Neuronal stem cell (in vitro differentiated cells): ENCODE measurements around the gene TGFBRAP1.

Experiments
- DNase-seq: peaks from one replicate; pipeline ENCODE4 v3.0.0-alpha.2; 2013; ENCODE audit warnings: low spot score
- H2AFZ ChIP-seq: one replicate; pipeline ENCODE4 v1.6.1; 2013; ENCODE audit warnings: mild to moderate bottlenecking, low read length, inconsistent platforms
- H2AK5ac ChIP-seq: 2 replicates; pipeline ENCODE4 v1.6.1; 2013; ENCODE audit warnings: low read depth, mild to moderate bottlenecking, inconsistent platforms, low read length, moderate library complexity, mixed read lengths
- H2BK120ac ChIP-seq: 2 replicates; pipeline ENCODE4 v1.6.1; 2013; ENCODE audit warnings: low read depth, mild to moderate bottlenecking, inconsistent platforms, low read length, moderate library complexity, mixed read lengths
- H2BK12ac ChIP-seq: one replicate; pipeline ENCODE4 v1.6.1; 2013; ENCODE audit warnings: low read length, inconsistent platforms
- H2BK15ac ChIP-seq: 2 replicates; pipeline ENCODE4 v1.6.1; 2013; ENCODE audit warnings: mild to moderate bottlenecking, low read length, inconsistent platforms, mixed read lengths
- H2BK5ac ChIP-seq: one replicate; pipeline ENCODE4 v1.6.1; 2013; ENCODE audit warnings: inconsistent platforms, mild to moderate bottlenecking, low read length, moderate library complexity
- H3K14ac ChIP-seq: one replicate; pipeline ENCODE4 v1.6.1; 2013; ENCODE audit warnings: low read length, inconsistent platforms
- H3K18ac ChIP-seq: 2 replicates; pipeline ENCODE4 v1.6.1; 2013; ENCODE audit warnings: low read length, inconsistent platforms
- H3K23ac ChIP-seq: 2 replicates; pipeline ENCODE4 v1.6.1; 2013; ENCODE audit warnings: low read depth, mild to moderate bottlenecking, mixed read lengths, low read length, inconsistent platforms; ENCODE audit not compliant: poor library complexity
- H3K27ac ChIP-seq: replicated peaks from 3 replicates; pipeline ENCODE4 v1.5.1; 2013; ENCODE audit warnings: low read length, inconsistent platforms
- H3K27me3 ChIP-seq, 3 experiments: 2 replicates each; pipeline ENCODE4 v1.6.1; 2013; ENCODE audit warnings: low read length in 3 of 3, mild to moderate bottlenecking in 2 of 3, inconsistent platforms in 1 of 3, low read depth in 1 of 3, mixed read lengths in 1 of 3, moderate library complexity in 1 of 3; ENCODE audit not compliant: control insufficient read depth in 3 of 3, insufficient read depth in 3 of 3
- H3K36me3 ChIP-seq, 2 donors: replicated peaks in 1 of 2; 2 replicates each; pipeline ENCODE4 v1.6.1; 2013; ENCODE audit warnings: low read length in 2 of 2; ENCODE audit not compliant: control insufficient read depth in 2 of 2, insufficient read depth in 2 of 2
- H3K4ac ChIP-seq: 2 replicates; pipeline ENCODE4 v1.6.1; 2013; ENCODE audit warnings: inconsistent platforms, mild to moderate bottlenecking, low read length, moderate library complexity
- H3K4me1 ChIP-seq, 2 donors: 1 replicate in 1 of 2; 2 replicates in 1 of 2; pipeline ENCODE4 v1.6.1; 2013; ENCODE audit warnings: low read length in 2 of 2, low read depth in 1 of 2; ENCODE audit not compliant: control insufficient read depth in 2 of 2, insufficient read depth in 1 of 2
- H3K4me2 ChIP-seq: one replicate; pipeline ENCODE4 v1.6.1; 2013; ENCODE audit warnings: mild to moderate bottlenecking, low read length, inconsistent platforms; ENCODE audit not compliant: insufficient read depth, poor library complexity, severe bottlenecking
- H3K4me3 ChIP-seq, 2 donors: 2 replicates each; pipeline ENCODE4 v1.5.1; 2013; ENCODE audit warnings: low read length in 2 of 2, mild to moderate bottlenecking in 2 of 2, inconsistent platforms in 1 of 2, moderate library complexity in 1 of 2
- H3K79me1 ChIP-seq: one replicate; pipeline ENCODE4 v1.6.1; 2013; ENCODE audit warnings: low read depth, mild to moderate bottlenecking, inconsistent platforms, low read length, moderate library complexity
- H3K9ac ChIP-seq: one replicate; pipeline ENCODE4 v1.6.1; 2013; ENCODE audit warnings: mild to moderate bottlenecking, low read depth, low read length, inconsistent platforms; ENCODE audit not compliant: poor library complexity
- H3K9me3 ChIP-seq, 2 donors: replicated peaks in 1 of 2; 2 replicates each; pipeline versions ENCODE3 to v1.6.1; 2013; ENCODE audit warnings: low read length in 2 of 2, mild to moderate bottlenecking in 2 of 2, inconsistent platforms in 1 of 2, low read depth in 1 of 2, mixed read lengths in 1 of 2, moderate library complexity in 1 of 2; ENCODE audit not compliant: control insufficient read depth in 2 of 2, insufficient read depth in 1 of 2
- H4K8ac ChIP-seq: one replicate; pipeline ENCODE4 v1.6.1; 2013; ENCODE audit warnings: low read depth, mild to moderate bottlenecking, inconsistent platforms, low read length, moderate library complexity
- H4K91ac ChIP-seq: one replicate; pipeline ENCODE4 v1.6.1; 2013; ENCODE audit warnings: low read length, low read depth, mild to moderate bottlenecking, inconsistent platforms; ENCODE audit not compliant: poor library complexity
- WGBS, 2 donors: extraction: QIAGEN DNeasy Blood & Tissue Kit; methylation state at CpG; one replicate each; pipeline ENCODE4 v1.1.7; 2013; ENCODE audit warnings: missing lambda C conversion rate in 2 of 2, mixed read lengths in 1 of 2; ENCODE audit not compliant: insufficient read length in 2 of 2, insufficient replicate concordance in 1 of 2; ENCODE audit errors: extremely low coverage in 2 of 2; 5-methylcytosine and 5-hydroxymethylcytosine counted together

TGFBRAP1 gene

GRCh38 chr2:105339414-105339813 is 9.9 kb upstream of the TGFBRAP1 start:
- no peak for DNase-seq
- H3K4me1 ChIP-seq, result peaks cover 3 to 14% of the 10 kb centered on the region in 2 donors
- H3K4me3 ChIP-seq, result no peak overlapping the region
- no peak overlapping the region for H4K91ac ChIP-seq
- no peak overlapping the region for H2BK15ac ChIP-seq
- no CpG with 5 or more reads among the region's 4 CpGs for WGBS, 2 donors
- H3K36me3 ChIP-seq, result peaks cover 18 to 56% of the 10 kb centered on the region in 2 donors
- H3K4me2 ChIP-seq, result no peak overlapping the region
- no peak overlapping the region for H3K18ac ChIP-seq
- H4K8ac ChIP-seq, result no peak overlapping the region
- H2BK120ac ChIP-seq, result no peak overlapping the region
- H3K27me3 ChIP-seq, result no peaks in the 10 kb centered on the region
- no peak overlapping the region for H2BK5ac ChIP-seq
- no peak overlapping the region for H3K9ac ChIP-seq
- H3K79me1 ChIP-seq, result peaks cover 2% of the 10 kb centered on the region
- no peak overlapping the region for H2AFZ ChIP-seq
- no peak overlapping the region for H2AK5ac ChIP-seq
- no peak overlapping the region for H2BK12ac ChIP-seq
- no peak overlapping the region for H3K27ac ChIP-seq
- H3K9me3 ChIP-seq, result no peaks in the 10 kb centered on the region
- no peak overlapping the region for H3K4ac ChIP-seq
- H3K23ac ChIP-seq, result no peak overlapping the region
- H3K14ac ChIP-seq, result no peak overlapping the region

- Histone ChIP-seq H4K8ac (no peak overlapping the region), H3K4me3 (peak overlapping the region; percentile 73 to 92), H3K18ac (no peak overlapping the region), H3K79me1 (peaks cover 2% of the 10 kb centered on the region), H3K23ac (no peak overlapping the region), H2BK5ac (no peak overlapping the region), H2AFZ (peak overlapping the region; percentile 100), H3K9ac (peak overlapping the region; percentile 47), H2BK15ac (no peak overlapping the region), H2BK12ac (no peak overlapping the region), H3K9me3 (no peaks in the 10 kb centered on the region), H3K4ac (no peak overlapping the region), H4K91ac (no peak overlapping the region), H3K4me1 (peaks cover 3 to 14% of the 10 kb centered on the region in 2 donors), H2BK120ac (no peak overlapping the region), H3K14ac (no peak overlapping the region), H3K27ac (no peak overlapping the region), H3K4me2 (peak overlapping the region; percentile 63), H3K27me3 (no peaks in the 10 kb centered on the region), H3K36me3 (peaks cover 12 to 48% of the 10 kb centered on the region in 2 donors), H2AK5ac (no peak overlapping the region)
- WGBS, 2 donors, result 100% methylated on average over 1 of the region's 5 CpGs; no CpG with 5 or more reads in 1 of the 2 donors
- DNase-seq, result no peak
These were observed 8.5 kb upstream of the TGFBRAP1 start for GRCh38 chr2:105338020-105338385.

GRCh38 chr2:105337122-105338019 is 7.8 kb upstream of the TGFBRAP1 start, which contains the start of gene C2orf49:
Gene C2orf49 (plus strand): TSS chr2:105337540. CDS start chr2:105337588, 48 bp downstream.
- no peak within 1 kb of the TSS for H2BK12ac ChIP-seq
- peak within 1 kb of the TSS; percentile 67 for H3K14ac ChIP-seq
- peak within 1 kb of the TSS; percentile 99 for H3K18ac ChIP-seq
- H4K8ac ChIP-seq, result no peak within 1 kb of the TSS
- no peak within 1 kb of the TSS for H2BK120ac ChIP-seq
- H3K36me3 ChIP-seq, result peaks cover 8 to 42% of the 10 kb centered on the region in 2 donors
- H3K4me2 ChIP-seq, result peak within 1 kb of the TSS; percentile 76
- H2AK5ac ChIP-seq, result no peak within 1 kb of the TSS
- DNase-seq, result peak; percentile 92
- no peaks in the 10 kb centered on the region for H3K9me3 ChIP-seq
- no peak within 1 kb of the TSS for H2BK15ac ChIP-seq
- H3K27me3 ChIP-seq, result no peaks in the 10 kb centered on the region
- H4K91ac ChIP-seq, result no peak within 1 kb of the TSS
- no CpG with 5 or more reads among the region's 58 CpGs for WGBS, 2 donors
- no peak within 1 kb of the TSS for H3K4ac ChIP-seq
- H3K23ac ChIP-seq, result peak within 1 kb of the TSS; percentile 61
- peaks cover 2% of the 10 kb centered on the region for H3K79me1 ChIP-seq
- peaks cover 3 to 14% of the 10 kb centered on the region in 2 donors for H3K4me1 ChIP-seq
- peak within 1 kb of the TSS; percentile 92 for H3K27ac ChIP-seq
- H3K4me3 ChIP-seq, result peak within 1 kb of the TSS; percentile 73 to 92
- H3K9ac ChIP-seq, result peak within 1 kb of the TSS; percentile 47
- peak within 1 kb of the TSS; percentile 100 for H2AFZ ChIP-seq
- H2BK5ac ChIP-seq, result peak within 1 kb of the TSS; percentile 75

- Histone ChIP-seq H4K91ac (no peak overlapping the region), H3K9me3 (no peaks in the 10 kb centered on the region), H3K4me1 (peaks cover 3 to 14% of the 10 kb centered on the region in 2 donors), H3K36me3 (peaks cover 8 to 36% of the 10 kb centered on the region in 2 donors), H2AFZ (peak overlapping the region; percentile 100), H2BK15ac (no peak overlapping the region), H3K9ac (no peak overlapping the region), H3K18ac (no peak overlapping the region), H3K27me3 (no peaks in the 10 kb centered on the region), H2BK12ac (no peak overlapping the region), H3K23ac (no peak overlapping the region), H3K4me2 (peak overlapping the region; percentile 76), H3K4me3 (peak overlapping the region; percentile 73 to 92), H2AK5ac (no peak overlapping the region), H4K8ac (no peak overlapping the region), H3K79me1 (peaks cover 2% of the 10 kb centered on the region), H2BK120ac (no peak overlapping the region), H2BK5ac (no peak overlapping the region), H3K14ac (no peak overlapping the region), H3K4ac (no peak overlapping the region), H3K27ac (no peak overlapping the region)
- DNase-seq, result no peak
- no CpG with 5 or more reads among the region's 7 CpGs for WGBS, 2 donors
These were observed 7.2 kb upstream of the TGFBRAP1 start for GRCh38 chr2:105336786-105337121.
